ENCODE measurements around the gene HSD17B7. TPM values are rescaled to one million over a fixed set of nuclear protein-coding genes. Genes with fewer than 3 reads are reported as not detected.
"Not testable (repeated sequence)": the region's sequence is repeated elsewhere in the genome, so short reads cannot be mapped to it uniquely, and the experiment has no call there.

The HSD17B7 gene
- total RNA-seq, 2 experiments from 2014 or later, result 33.9 to 37.1 TPM

DNA sequence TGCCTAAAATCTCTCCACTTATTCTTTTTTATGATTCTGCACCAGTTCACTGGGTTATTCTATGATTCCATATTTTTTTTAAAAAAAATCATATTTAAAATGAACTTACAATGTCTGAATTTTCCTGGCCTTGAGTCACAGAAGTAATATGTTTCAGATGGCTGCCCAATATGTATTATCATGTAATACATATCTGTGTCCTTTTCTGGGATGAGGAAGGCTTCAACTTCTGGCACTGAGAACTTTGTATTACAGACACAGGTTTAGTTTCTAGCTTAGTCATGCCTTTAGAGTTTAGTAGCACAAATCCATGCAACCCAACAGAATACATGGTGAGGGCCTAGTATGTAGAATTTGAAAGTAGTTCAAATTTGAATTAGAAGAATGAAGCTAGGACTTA is 7.8 kb upstream of the HSD17B7 start:
- Mint-ChIP-seq H3K4me1 (no peaks in the 10 kb centered on the region), H3K27me3 (peaks cover 24% of the 10 kb centered on the region), H3K27ac (no peak overlapping the region), H3K36me3 (no peaks in the 10 kb centered on the region), H3K9me3 (ENCODE audit: low read depth) (no peaks in the 10 kb centered on the region), H3K4me3 (no peak overlapping the region)
- ATAC-seq (no peak), DNase-seq (no peak)
- CTCF ChIA-PET, result no interaction called here

DNA sequence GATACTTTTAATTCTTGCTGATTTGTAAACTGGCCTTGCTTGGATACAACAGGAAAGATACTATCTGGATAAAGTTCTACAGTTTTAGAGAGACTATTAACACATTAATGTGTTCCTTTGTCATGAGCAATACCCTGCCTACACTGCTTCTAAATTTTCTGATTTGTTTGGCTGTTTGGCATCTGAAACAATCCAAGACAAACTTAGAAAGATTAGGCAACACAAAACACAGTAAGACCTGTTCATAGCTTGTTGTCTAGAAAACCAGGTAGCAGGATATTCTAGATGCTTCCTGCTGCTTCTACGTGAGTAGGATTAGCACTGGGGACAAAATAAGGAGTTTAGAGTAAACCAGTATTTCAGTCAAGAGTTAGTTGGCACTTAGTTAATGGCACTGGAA is 5.6 kb upstream of the HSD17B7 start:
- H3K4me3 Mint-ChIP-seq; CTCF ChIA-PET; H3K9me3 Mint-ChIP-seq (ENCODE audit: low read depth); H3K36me3 Mint-ChIP-seq; H3K4me1 Mint-ChIP-seq; ATAC-seq; H3K27ac Mint-ChIP-seq; DNase-seq: not testable (repeated sequence)
- H3K27me3 Mint-ChIP-seq, result peaks cover 22% of the 10 kb centered on the region

DNA sequence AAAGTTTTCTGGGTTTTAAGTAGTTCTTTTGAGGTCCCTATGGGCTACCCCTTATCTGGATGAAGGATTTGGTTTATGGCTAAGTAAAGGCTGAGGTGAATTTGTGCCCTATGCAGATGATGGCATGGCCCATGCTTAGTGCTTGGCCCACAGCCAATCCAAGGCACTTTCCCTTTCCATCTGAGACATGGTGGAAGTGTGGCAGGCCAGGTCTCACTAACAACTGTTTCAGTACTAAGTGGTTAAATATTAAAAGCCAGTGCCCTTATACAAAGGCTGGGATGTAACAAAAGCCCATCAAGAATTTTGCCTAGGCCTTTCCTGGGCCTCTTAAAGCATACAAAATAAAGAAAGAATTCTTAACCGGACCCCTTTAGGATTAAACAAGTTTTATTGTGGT is 1.7 kb upstream of the HSD17B7 start:
- H3K4me3 Mint-ChIP-seq; ATAC-seq; H3K4me1 Mint-ChIP-seq; H3K9me3 Mint-ChIP-seq (ENCODE audit: low read depth); H3K27me3 Mint-ChIP-seq; CTCF ChIA-PET; DNase-seq; H3K27ac Mint-ChIP-seq: not testable (repeated sequence)
- peaks cover 10% of the 10 kb centered on the region for H3K36me3 Mint-ChIP-seq

DNA sequence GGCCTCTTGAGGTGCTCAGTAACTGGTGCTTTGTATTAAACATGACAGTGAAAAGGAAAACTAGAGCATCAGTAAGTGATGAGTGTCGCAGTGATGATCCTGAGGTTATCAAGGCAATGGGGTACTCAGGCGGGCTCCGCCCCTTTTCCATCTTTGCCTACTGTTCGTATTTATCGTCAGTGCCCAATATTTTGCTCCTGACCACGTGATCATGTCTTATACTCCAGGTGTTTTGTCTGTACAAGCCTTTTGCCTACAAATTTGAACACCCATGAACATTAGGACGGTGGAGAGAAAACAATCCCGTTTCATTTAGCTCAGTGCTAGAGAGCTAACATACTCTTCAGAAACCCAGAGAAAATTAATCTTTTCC is 469 bp downstream of the HSD17B7 start:
- Mint-ChIP-seq H3K4me3 (peak overlapping the region; percentile 86), H3K27ac (peak overlapping the region; percentile 96), H3K36me3 (peaks cover 15% of the 10 kb centered on the region)
- H3K9me3 Mint-ChIP-seq (ENCODE audit: low read depth); H3K4me1 Mint-ChIP-seq; H3K27me3 Mint-ChIP-seq; DNase-seq; ATAC-seq; CTCF ChIA-PET: not testable (repeated sequence)

DNA sequence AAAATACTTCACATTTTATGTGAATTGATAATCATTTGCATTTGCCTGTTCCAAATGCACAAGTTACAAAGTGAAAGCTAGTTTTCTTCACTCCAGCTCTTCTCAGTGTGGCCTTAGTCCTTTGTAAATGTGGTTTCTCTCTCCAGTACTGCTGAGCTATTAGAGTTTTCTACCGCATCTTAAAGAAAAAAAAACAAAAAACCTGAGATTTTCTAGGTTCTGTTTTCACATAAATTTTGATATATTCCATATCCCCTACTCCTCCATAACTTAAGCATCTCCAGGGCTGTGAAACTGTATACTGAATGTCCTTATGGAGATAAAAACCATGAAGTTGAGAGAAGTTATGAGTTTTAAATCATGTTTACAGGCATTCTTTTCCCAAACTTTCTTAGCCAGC is 3.8 kb downstream of the HSD17B7 start:
- DNase-seq; H3K4me1 Mint-ChIP-seq; CTCF ChIA-PET; H3K27ac Mint-ChIP-seq; H3K9me3 Mint-ChIP-seq (ENCODE audit: low read depth); H3K27me3 Mint-ChIP-seq; H3K4me3 Mint-ChIP-seq; ATAC-seq: not testable (repeated sequence)
- peaks cover 31% of the 10 kb centered on the region for H3K36me3 Mint-ChIP-seq

DNA sequence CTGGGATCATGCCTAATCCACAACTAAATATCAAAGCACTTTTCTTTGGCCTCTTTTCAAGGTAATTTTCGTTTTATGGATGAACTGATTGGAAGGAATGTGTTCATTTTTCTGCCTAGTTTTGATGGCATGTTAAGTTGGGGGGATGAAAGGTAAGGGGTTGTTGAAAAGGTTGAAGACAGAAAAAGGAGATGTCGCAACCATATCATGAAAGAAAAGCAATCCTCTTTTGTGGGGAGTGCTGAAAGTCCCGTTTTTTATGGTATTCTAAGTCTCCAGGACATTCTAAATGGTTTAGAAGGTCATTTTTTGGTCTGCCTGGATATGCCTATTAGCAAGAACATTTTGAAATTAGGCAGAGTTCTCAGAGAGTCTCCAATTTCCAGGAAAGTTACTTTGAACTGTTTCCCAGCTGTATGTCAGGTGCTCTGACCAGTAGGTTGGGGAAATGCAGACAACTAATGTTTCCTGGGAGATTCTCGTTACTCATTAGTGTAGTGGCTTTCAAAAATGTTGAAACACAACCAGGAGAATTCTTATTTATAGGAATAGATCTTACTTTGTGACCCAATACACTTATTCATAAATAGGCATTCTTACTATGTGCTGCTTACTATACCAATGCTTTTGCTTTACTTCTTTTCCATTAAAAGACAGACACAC is 6.2 kb downstream of the HSD17B7 start:
- H3K9me3 Mint-ChIP-seq (ENCODE audit: low read depth); ATAC-seq; CTCF ChIA-PET; DNase-seq; H3K27ac Mint-ChIP-seq; H3K27me3 Mint-ChIP-seq; H3K4me3 Mint-ChIP-seq; H3K4me1 Mint-ChIP-seq: not testable (repeated sequence)
- peaks cover 49% of the 10 kb centered on the region for H3K36me3 Mint-ChIP-seq

DNA sequence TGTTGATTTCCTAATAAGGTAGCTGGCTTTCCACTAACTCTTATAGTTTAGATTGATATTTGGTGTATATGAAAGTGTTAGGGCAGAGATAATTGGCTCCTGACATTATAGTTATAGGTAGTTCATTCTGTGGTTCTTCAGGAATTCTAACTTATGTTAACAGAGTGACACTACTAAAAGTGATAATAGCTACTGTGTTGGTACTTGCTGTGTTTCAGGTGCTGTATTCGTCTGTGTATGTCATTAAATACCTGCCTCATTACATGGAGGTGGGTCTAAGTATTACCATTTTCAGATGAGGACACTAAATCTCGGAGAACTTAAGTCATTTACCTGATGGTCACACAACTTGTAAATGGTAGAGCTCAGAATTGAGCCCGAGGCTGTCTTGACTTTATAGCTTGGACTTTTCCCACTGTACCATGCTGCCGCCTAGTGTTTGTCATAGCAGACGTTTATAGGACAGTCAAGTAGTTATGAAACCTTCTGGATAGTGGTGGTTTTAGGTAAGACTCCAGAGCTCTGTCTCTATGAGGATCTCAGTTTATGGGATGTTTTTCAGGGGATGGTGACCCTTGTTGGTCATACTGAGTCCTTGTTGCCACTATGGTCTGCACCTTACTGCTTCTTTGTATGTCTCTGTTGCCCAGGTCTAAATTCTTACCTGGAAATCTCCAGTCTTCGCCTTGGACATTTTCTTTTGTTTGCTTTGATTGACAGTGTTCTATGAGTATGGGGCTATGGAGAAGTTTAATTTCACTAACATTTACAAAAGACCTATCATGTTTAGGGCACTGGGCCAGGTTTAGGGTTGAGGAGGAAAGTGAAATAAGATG is 9.7 kb downstream of the HSD17B7 start:
- not testable (repeated sequence) for H3K4me1 Mint-ChIP-seq; H3K27me3 Mint-ChIP-seq; H3K27ac Mint-ChIP-seq; ATAC-seq; H3K4me3 Mint-ChIP-seq; DNase-seq; H3K9me3 Mint-ChIP-seq (ENCODE audit: low read depth)
- H3K36me3 Mint-ChIP-seq, result peaks cover 49% of the 10 kb centered on the region
- CTCF ChIA-PET, result interaction anchor here (1.0 kb wide), 1 partner anchor 54 kb away, joined by 3 read pairs; no protein-coding TSS in a partner anchor

DNA sequence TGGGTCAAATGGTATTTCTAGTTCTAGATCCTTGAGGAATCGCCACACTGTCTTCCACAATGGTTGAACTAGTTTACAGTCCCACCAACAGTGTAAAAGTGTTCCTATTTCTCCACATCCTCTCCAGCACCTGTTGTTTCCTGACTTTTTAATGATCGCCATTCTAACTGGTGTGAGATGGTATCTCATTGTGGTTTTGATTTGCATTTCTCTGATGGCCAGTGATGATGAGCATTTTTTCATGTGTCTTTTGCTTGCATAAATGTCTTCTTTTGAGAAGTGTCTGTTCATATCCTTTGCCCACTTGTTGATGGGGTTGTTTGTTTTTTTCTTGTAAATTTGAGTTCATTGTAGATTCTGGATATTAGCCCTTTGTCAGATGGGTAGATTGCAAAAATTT is 17.0 kb downstream of the HSD17B7 start:
- H3K4me3 Mint-ChIP-seq; H3K9me3 Mint-ChIP-seq (ENCODE audit: low read depth); DNase-seq; H3K27ac Mint-ChIP-seq; ATAC-seq; H3K4me1 Mint-ChIP-seq; CTCF ChIA-PET; H3K27me3 Mint-ChIP-seq: not testable (repeated sequence)
- peaks cover 47% of the 10 kb centered on the region for H3K36me3 Mint-ChIP-seq

DNA sequence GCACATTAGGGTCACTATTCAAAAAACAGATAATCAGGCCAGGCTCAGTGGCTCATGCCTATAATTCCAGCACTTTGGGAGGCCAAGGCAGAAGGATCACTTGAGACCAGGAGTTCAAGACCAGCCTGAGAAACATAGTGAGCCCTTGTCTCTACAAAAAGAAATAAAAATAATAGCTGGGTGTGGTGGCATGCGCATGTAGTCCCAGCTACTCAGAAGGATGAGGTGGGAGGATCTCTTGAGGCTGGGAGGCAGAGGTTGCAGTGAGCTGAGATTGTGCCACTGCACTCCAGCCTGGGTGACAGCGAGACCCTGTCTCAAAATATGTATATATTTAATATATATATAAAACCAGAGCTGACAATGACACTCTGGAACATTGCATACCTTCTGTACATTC is 21.9 kb downstream of the HSD17B7 start:
- H3K9me3 Mint-ChIP-seq (ENCODE audit: low read depth); H3K27ac Mint-ChIP-seq; H3K27me3 Mint-ChIP-seq; H3K4me3 Mint-ChIP-seq; DNase-seq; H3K4me1 Mint-ChIP-seq; ATAC-seq; CTCF ChIA-PET: not testable (repeated sequence)
- peaks cover 21% of the 10 kb centered on the region for H3K36me3 Mint-ChIP-seq

DNA sequence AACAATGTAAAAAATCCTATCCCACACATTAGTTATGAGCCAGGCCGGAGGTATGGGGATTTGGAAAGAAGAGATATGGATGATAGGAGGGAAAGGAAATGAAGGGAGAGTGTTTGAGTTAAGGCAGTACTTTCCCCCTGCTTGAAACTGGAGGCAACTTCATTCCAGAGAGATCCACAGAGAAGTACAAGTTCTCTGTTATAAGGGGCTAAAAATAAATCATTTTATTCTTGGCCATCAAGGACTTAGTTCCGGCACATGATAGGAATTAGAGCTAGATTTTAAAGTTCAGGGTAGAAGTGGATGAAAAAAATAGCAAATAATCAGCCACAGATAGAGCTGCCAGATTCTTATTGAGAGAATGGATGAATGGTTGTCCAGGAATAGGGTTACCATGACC is 27.6 kb downstream of the HSD17B7 start:
- H3K36me3 Mint-ChIP-seq; H3K27ac Mint-ChIP-seq; ATAC-seq; DNase-seq; CTCF ChIA-PET; H3K4me3 Mint-ChIP-seq; H3K9me3 Mint-ChIP-seq (ENCODE audit: low read depth): not testable (repeated sequence)
- Mint-ChIP-seq H3K4me1 (peaks cover 13% of the 10 kb centered on the region), H3K27me3 (peaks cover 14% of the 10 kb centered on the region)

DNA sequence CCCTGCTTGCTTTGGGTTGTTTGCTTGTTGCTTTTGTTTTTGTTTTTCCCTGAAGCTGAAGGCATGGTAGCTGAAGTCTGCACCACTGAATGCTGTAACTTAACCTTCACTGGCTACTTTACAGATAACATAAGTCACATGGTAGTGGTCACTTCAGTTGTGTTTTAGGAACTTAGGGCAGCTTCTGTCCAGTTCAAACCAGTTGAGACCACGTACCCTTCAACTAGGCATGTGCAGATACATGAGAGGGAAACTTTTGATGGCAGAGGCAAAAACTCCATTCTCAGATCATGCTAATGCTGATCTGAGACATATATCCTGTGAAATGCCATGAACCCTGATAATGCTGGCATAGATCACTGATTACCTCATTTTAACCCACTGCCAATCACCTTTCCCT is 28.2 kb downstream of the HSD17B7 start:
- H3K4me3 Mint-ChIP-seq; H3K27ac Mint-ChIP-seq; CTCF ChIA-PET; H3K9me3 Mint-ChIP-seq (ENCODE audit: low read depth); H3K36me3 Mint-ChIP-seq; ATAC-seq; DNase-seq: not testable (repeated sequence)
- Mint-ChIP-seq H3K27me3 (peaks cover 14% of the 10 kb centered on the region), H3K4me1 (peaks cover 17% of the 10 kb centered on the region)

DNA sequence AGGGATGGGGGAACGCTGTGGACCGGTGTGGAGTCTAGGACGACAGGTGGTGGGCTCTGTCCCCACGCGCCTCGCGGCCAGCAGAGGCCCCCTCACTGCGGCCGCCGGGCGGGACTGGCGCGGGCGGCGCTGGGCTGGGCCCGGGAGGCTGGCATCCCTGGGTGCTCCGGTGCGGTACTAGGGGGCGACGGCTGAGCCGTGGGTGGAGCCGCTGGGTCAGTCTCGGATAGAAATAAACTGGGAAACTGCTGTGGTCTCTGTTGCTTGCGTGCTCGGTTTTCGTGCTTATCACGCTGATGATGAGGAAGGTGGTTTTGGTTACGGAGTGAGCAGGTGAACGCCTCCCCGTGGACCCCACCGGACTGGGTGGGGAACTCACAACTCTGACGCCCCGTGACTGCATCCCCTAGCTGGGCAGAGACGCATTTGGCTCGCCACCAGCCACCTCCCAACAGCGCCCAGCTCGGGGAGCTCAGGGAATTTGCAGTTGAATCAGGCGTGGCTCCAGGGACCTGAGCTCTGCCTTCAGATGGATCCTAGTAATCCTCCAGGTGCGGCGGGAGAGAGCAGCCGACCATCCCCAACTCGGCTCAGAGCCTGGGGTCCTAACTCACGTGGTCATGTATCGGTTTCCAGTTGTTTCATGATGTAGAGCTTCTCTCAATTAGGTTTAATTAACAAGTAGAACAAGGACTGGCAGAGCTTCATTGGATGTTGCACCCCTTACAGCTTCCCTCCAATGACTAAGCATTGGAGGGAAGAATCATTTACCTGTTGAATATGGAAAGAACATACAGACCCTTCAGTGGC is 32.1 kb downstream of the HSD17B7 start:
- Mint-ChIP-seq H3K36me3 (peaks cover 4% of the 10 kb centered on the region), H3K9me3 (ENCODE audit: low read depth) (no peaks in the 10 kb centered on the region), H3K4me3 (peak overlapping the region; percentile 59), H3K27me3 (peaks cover 29% of the 10 kb centered on the region), H3K4me1 (peaks cover 18% of the 10 kb centered on the region), H3K27ac (no peak overlapping the region)
- CTCF ChIA-PET, result interaction anchor here (0.7 to 1.7 kb wide), 2 partner anchors 31 to 670 kb away, joined by 4 to 7 read pairs; no protein-coding TSS in a partner anchor
- peak; percentile 52 for ATAC-seq
- peak; percentile 41 for DNase-seq

DNA sequence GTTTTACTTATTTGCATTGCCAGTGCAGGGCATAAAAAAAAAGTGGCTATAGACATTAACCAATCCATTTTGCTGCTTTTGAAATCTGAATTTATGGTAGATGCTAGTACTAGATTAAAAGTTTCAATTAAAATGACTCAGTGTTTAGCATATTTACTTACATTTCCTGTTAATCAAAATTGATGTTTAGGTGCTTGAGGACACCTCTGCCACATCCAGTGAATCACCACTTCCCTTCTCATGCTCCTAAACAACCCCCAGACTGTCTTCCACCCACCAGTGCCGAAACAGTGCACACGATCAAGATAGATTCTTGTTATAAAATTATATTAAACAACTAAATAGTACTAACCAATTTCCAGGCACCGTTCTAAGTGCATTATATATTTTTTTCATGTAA is 32.7 kb downstream of the HSD17B7 start:
- ATAC-seq, result peak; percentile 79
- Mint-ChIP-seq H3K27ac (no peak overlapping the region), H3K4me1 (peaks cover 18% of the 10 kb centered on the region), H3K9me3 (ENCODE audit: low read depth) (no peaks in the 10 kb centered on the region), H3K4me3 (no peak overlapping the region), H3K36me3 (peaks cover 2% of the 10 kb centered on the region), H3K27me3 (peaks cover 30% of the 10 kb centered on the region)
- DNase-seq, result peak; percentile 47
- CTCF ChIA-PET, result interaction anchor here (1.7 kb wide), 1 partner anchor 31 kb away, joined by 7 read pairs; no protein-coding TSS in a partner anchor
